Stimulated activated naive CD4-positive, alpha-beta T cell (primary cell): ENCODE measurements around the gene CXCL1.
"Not testable (repeated sequence)": the region's sequence is repeated elsewhere in the genome, so short reads cannot be mapped to it uniquely, and the experiment has no call there.

ENCODE experiments used
- DNase-seq, 6 experiments: peaks; one replicate each; lab custom pipeline; 2025; lab: John Stamatoyannopoulos, UW

CXCL1 gene

DNA sequence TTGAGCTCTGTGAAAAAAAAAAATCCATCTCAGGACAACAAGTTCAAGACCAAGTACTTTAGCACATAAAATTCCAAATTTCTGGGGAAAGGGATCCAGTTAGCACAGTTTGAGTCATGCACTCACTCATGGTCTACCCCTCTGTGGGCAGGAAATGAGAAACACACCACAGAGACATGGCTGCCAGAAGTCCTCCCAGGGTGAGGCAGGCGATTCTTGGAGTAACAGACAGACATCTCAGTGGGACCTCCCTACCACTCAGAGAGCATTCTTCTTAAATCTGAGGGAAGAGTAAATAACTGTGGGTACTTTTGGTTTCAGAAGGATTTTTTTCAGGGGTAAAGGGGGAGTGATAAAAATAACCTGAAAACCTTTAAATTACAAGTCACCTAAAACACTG is 14.1 kb downstream of the CXCL1 start:
- no peak for DNase-seq

DNA sequence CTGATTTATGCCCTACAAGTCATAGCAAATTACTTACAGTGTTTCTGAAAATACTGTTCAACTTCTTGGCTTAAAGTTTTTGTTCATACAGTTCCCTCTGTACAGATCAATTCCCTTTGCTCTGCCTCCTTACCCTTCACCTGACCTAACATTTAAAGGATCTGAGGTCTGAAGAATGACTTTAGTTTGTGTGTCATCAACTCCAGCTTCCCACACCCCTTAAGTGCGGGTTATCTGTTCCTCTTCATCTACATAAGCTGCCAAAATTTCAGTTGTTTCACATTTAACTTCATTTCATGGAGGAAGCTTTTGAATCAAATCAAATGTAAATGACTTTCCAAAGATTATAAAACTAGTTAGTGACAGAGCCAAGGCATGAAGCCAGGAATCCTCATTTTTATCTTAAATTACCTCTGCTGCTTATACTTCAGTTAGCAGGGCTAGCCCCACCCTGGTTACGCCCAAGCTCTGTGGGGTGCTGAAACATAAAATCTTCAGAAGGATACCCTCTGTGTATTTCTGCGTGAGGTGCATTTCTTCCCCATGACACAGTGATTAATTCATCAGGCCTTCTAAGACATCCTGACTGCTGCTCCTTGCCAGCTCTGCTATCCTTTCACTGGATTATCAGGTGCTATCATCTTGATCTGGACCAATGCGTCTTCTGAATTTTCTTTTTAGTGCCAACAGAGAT is 16.5 kb downstream of the CXCL1 start:
- DNase-seq = no peak

DNA sequence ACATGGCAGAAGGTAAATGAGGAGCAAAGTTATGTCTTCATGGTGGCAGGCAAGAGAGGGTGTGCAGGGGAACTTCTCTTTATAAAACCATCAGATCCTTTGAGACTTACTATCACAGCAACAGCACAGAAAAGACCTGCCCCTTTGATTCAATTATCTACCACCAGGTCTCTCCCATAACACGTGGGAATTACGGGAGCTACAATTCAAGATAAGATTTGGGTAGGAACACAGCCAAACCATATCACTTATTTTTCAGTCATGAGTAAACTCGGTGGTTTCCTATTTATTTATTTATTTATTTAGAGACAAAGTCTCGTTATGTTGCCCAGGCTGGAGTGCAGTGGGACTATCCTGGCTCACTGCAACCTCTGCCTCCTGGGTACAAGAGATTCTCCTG is 22.1 kb downstream of the CXCL1 start:
- DNase-seq = no peak

GRCh38 chr4:73891739-73892405 is 22.7 kb downstream of the CXCL1 start:
- DNase-seq = no peak

DNA sequence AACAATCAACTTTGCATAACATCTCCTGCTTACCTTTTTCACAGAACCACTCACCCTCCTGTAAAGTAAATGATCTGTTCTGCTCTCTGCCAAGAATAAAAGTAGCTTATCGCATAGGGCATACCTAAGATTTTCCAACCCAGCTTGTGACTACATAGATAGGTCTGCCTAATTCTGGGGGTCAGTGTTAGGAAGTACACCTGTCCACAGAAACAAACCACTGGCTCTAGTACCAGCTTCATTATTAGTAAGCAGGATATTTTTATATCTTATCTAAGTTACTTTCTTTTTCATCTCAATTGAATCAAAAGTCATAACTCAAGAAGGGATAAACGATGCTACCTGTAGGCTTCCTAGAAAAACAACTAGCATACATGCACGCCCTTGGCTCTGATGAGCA is 23.8 kb downstream of the CXCL1 start:
- DNase-seq = no peak

GRCh38 chr4:73894001-73894400 is 24.8 kb downstream of the CXCL1 start:
- DNase-seq = no peak

DNA sequence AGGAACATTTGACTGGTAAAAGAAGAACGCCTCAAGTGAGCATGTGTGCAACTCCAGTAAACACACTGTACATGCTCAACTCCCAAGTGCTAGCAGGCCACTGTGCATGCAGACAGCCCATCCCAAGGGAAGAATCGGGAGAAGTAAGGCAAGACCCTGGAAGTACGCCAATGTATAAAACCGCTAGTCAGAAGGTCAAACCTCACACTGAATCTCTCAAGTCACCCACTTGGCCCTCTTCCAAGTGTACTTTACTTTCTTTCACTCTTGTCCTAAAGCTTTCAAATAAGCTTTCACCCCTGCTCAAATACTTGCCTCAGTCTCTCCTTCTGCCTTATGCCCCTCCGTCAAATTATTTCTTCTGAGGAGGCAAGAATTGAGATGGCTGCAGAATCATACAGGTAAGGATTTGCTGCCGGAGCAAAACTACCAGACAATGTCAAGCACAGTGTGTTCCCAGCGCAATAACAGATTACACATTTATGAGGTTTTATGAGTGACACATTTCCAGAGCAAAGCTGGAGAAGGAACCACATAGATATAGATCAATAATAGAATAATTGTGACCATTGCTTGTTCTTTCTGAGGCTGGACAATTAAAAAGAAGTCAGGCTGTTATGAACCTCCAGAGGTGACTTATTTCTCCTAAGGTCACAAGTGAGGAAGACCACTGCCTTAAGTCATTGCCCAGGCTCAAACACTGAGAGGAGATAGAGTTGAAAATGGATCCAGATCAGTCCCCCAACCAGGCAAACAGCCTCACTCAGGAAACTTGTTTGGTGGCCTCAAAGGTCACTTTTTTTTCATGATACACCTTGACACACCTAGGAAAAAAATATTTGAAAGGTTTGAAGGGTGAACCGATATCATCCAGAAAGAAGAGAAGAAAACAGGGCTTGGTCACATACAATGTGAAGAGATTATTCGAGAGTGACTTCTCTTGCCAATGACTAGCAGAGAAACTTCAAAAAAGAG is 26.3 kb downstream of the CXCL1 start:
- DNase-seq = no peak

DNA sequence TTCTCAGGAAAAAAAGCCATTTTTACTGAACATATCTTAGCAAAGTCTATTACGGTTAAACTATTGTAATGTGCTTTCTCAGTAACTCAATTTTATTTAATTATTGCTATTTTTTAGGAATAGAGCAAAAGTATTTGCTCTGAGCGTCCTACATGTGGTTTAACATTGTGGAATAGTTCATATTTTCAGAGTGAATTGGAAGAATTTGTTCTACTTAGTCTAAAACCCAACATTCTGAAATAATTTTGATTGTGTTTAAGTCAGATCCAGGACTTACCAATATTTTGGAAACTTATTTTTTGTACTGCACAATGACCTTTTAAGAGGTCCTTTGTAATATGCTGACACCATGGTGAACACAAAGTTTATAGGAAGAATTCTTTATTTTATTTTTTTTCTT is 27.2 kb downstream of the CXCL1 start:
- no peak for DNase-seq

- DNase-seq = no peak
These were observed 28.4 kb downstream of the CXCL1 start for GRCh38 chr4:73897380-73898136.

DNA sequence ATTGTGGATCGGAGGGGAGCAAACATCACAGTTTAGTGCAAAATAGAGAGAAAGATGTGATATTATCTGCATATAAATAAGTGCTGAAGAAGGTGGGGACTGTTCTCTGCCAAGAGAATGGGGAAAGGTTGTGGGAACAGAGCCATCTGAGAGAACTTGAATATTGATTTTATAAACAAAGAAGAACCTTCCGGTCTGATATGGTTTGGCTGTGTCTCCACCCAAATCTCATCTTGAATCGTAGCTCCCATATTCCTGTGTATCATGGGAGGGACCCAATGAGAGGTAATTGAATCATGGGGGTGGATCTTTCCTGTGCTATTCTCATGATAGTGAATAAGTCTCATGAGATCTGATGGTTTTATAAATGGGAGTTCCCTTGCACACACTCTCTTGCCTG is 30.1 kb downstream of the CXCL1 start:
- DNase-seq = not testable (repeated sequence)

DNA sequence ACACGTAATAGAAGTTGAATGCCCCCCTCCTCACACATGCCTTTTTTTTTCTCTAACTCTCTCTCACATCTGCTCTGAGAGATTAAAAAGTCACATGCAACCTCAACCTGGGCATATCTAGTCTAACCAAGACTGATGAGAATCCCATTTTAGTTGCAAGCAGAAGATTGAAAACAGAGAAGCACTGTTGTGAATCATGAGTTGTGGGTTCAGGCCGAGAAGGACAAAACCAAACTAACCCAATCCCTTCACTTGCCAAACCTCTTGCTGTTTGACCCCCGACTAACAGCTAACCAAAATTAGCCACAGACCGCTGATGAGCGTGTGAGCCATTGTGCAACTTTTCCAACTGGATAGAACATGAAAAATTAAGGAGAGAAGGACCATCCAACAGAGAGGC is 31.8 kb downstream of the CXCL1 start:
- no peak for DNase-seq

GRCh38 chr4:73902038-73902637 is 32.9 kb downstream of the CXCL1 start:
- no peak for DNase-seq

DNA sequence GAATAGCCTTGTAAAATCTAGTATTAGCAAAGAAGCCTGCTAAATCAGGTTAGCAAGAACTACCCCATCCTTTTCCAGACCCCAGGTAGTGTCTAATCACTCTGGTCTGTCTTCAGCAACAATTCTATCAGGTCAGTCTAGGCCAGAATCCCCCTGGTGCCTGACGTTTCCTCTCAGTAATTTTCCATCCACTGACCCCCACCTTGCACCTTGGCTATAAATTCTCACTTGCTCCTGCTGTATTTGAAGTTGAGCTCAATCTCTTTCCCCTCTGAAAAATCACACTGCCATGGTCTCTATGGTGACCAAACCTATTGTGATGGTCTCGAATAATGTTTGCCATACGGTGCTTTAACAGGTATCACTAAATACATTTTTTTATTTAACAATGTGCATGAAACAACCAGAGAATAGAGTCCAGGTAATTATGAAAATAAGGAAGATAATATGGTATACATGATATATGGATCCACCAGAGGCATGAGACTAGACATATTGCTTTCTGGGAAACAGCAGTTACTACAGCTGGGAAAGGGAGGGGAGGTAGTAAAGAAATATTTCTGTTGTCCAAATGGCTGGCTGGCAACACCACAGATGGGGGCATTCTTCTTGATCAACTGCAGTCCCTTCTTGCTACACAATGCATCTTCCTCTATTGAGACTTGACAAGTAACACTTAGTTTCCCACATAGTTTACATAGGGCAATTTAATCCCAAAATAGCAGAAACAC is 33.8 kb downstream of the CXCL1 start:
- no peak for DNase-seq

DNA sequence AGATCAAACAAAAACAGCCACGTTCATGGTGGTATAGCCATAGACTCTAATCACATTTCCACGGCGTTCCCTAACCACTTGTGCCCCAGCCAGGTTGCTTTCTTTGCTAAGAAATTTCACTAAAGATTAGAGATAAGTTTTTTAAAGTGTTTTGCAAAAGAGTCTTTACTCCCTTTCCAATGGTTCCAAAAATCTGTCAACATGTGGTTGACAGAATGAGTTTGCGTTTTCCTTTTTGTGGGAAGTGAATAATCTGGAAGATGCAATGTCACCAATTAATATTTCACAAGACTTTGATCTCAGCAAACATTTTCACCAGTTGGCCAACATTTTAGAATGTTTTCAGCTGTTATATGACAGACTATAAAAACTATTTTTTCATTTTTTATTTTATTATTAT is 35.3 kb downstream of the CXCL1 start:
- no peak for DNase-seq

GRCh38 chr4:73908965-73909364 is 39.8 kb downstream of the CXCL1 start:
- DNase-seq = no peak

- DNase-seq = no peak
These were observed 42.6 kb downstream of the CXCL1 start for GRCh38 chr4:73911746-73912145.

DNA sequence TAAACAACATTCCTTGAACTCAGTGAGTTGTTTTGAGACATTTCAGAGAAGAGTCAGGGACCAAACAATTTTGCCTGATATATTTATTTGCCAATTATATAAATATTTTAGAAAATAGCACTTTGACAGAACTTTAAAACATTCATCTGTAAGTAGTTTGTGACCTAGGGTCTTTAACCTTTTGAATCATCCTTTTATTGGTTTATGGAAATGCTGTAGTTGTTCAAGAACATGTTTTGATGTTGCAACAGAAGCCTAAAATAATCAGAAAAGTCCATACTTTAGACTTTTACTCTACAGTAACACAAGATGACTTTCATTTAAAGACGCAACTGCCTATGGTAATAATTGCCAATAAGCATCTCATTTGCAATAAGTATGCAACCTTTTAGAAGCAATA is 43.0 kb downstream of the CXCL1 start:
- no peak for DNase-seq

GRCh38 chr4:73914071-73914470 is 44.9 kb downstream of the CXCL1 start:
- DNase-seq = no peak

DNA sequence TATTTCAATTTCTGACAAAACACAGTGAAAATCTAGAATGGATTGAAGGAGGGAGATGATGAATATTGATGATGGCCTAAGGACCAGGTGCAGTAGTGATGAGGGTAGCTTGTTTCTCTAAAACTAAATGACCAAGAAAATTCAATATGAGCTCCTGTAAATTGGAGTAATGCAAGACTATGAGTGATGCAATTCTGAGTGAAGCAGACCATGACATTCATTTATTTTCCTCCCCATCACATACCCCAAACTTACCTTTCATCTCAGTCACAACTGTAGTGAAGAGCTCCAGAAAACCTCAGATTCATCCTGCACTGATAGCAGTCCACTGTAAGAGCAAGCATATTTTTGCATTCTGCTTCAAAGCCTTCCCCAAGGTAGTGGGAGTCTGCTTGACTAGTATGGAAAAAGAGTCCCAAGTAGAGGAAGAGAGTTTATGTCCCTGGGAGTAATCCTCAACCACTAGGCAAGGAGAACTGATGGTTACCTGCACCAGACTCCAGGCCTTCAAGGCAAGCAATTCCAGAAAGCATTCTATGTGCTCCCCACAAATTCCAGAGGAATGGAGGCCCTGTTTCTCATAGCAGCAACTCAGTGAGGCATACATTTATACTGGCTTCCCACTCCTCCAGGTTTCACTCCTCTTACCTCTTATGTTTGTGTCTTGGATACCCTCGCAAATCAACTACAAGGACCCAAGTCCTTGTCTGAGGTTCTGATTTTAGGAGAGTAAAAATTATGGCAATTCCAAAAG is 47.2 kb downstream of the CXCL1 start:
- no peak for DNase-seq

DNA sequence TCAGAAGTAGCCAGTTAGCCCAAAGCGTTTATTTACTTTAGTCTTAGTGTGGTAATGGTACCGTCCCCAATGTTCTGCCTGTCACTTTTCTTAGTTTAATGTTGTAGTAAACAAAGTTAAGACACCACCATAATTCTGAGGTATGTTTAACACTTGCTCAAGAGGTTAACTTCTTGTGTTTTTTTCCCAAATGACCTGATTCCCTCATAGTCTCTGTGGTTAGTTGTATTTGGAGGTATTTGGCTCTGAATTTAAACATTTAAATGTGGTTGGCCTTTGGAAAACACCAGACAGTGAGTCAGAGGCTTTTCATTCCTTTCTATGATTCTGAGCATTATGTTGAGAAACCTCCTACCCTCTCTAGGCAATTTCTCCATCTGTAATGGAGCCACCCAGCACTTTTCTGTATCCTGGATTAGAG is 47.9 kb downstream of the CXCL1 start:
- no peak for DNase-seq
